Coronary artery (tissue), 2 donors: ENCODE data around the gene TBL1XR1.

Experiments used
- DNase-seq: peaks from one replicate; pipeline ENCODE4 v3.0.0-alpha.2; 2017; ENCODE audit warnings: low spot score
- H3K27ac ChIP-seq, 2 donors: fragments of 200-600 bp; sonication (generic); one replicate each; pipeline ENCODE4 v1.5.1; 2016 to 2019
- H3K4me3 ChIP-seq: fragments of 200-600 bp; sonication (generic); 2 replicates; pipeline ENCODE4 v1.5.1; 2016; ENCODE audit warnings: mild to moderate bottlenecking, moderate library complexity
- CTCF ChIP-seq: fragments of 200-600 bp; sonication (generic); IDR thresholded peaks from one replicate; pipeline ENCODE4 v1.5.1; 2019; ENCODE audit warnings: antibody characterized with exemption

The TBL1XR1 gene

GRCh38 chr3:177131927-177132636 lies 65.2 kb downstream of the TBL1XR1 start:
- no peak overlapping the region for H3K27ac ChIP-seq
- DNase-seq: no peak
- no peak overlapping the region for H3K4me3 ChIP-seq
- TF ChIP-seq CTCF: no peak

GRCh38 chr3:177127008-177127407 lies 70.3 kb downstream of the TBL1XR1 start:
- no peak overlapping the region for H3K27ac ChIP-seq
- no peak for DNase-seq
- TF ChIP-seq CTCF: no peak
- no peak overlapping the region for H3K4me3 ChIP-seq

- TF ChIP-seq CTCF: no peak
- DNase-seq: no peak
- Histone ChIP-seq H3K4me3 (no peak overlapping the region), H3K27ac (no peak overlapping the region)
Observed at GRCh38 chr3:177126015-177126773, 71.1 kb downstream of the TBL1XR1 start.

- no peak for DNase-seq
- no peak for TF ChIP-seq CTCF
- Histone ChIP-seq H3K27ac (no peak overlapping the region), H3K4me3 (no peak overlapping the region)
Observed at GRCh38 chr3:177124882-177125281, 72.4 kb downstream of the TBL1XR1 start.

GRCh38 chr3:177123822-177124221 lies 73.5 kb downstream of the TBL1XR1 start:
- H3K27ac ChIP-seq: no peak overlapping the region
- no peak for TF ChIP-seq CTCF
- no peak overlapping the region for H3K4me3 ChIP-seq
- no peak for DNase-seq

GRCh38 chr3:177122183-177122856 lies 75.0 kb downstream of the TBL1XR1 start:
- Histone ChIP-seq H3K4me3 (no peak overlapping the region), H3K27ac (no peak overlapping the region)
- DNase-seq: no peak
- TF ChIP-seq CTCF: no peak
